ENCODE data around the gene UGDH.
"Not testable (repeated sequence)": the region's sequence is repeated elsewhere in the genome, so short reads cannot be mapped to it uniquely, and the experiment has no call there.

UGDH gene

GRCh38 chr4:39494354-39494753 lies 32.9 kb downstream of the UGDH start:
- DNase-seq, result no peak

GRCh38 chr4:39490322-39490721 lies 36.9 kb downstream of the UGDH start:
- no peak for DNase-seq

- no peak for DNase-seq
These were observed 40.9 kb downstream of the UGDH start for GRCh38 chr4:39486221-39486804.

- no peak for DNase-seq
These were observed 42.5 kb downstream of the UGDH start for GRCh38 chr4:39484582-39485272.

- DNase-seq, result no peak
These were observed 46.1 kb downstream of the UGDH start for GRCh38 chr4:39480902-39481695.

GRCh38 chr4:39480251-39480650 lies 47.0 kb downstream of the UGDH start:
- no peak for DNase-seq

- DNase-seq, result no peak
These were observed 50.9 kb downstream of the UGDH start for GRCh38 chr4:39476187-39476895.

GRCh38 chr4:39472396-39472795 lies 54.8 kb downstream of the UGDH start:
- DNase-seq, result no peak

GRCh38 chr4:39470402-39470801 lies 56.8 kb downstream of the UGDH start:
- DNase-seq, result no peak

GRCh38 chr4:39469429-39470077 lies 57.7 kb downstream of the UGDH start:
- DNase-seq, result no peak

GRCh38 chr4:39467464-39467863 lies 59.8 kb downstream of the UGDH start:
- DNase-seq, result no peak

- DNase-seq, result no peak
These were observed 60.5 kb downstream of the UGDH start for GRCh38 chr4:39466747-39467146.

GRCh38 chr4:39464886-39465501 lies 62.2 kb downstream of the UGDH start:
- DNase-seq, result no peak

- DNase-seq, result peak; percentile 11
These were observed 68.5 kb downstream of the UGDH start, which contains the start of the genes LIAS and RPL9 for GRCh38 chr4:39458505-39459300. Gene LIAS (plus strand): TSS chr4:39459056. CDS start chr4:39459118, 62 bp downstream. Gene RPL9 (minus strand): TSS chr4:39458922. CDS start chr4:39458439, 483 bp downstream.

- not testable (repeated sequence) for DNase-seq
These were observed 69.1 kb downstream of the UGDH start for GRCh38 chr4:39458161-39458504.

- DNase-seq, result no peak
These were observed 70.1 kb downstream of the UGDH start for GRCh38 chr4:39456946-39457763.

GRCh38 chr4:39455486-39455885 lies 71.8 kb downstream of the UGDH start:
- no peak for DNase-seq

- no peak for DNase-seq
These were observed 73.5 kb downstream of the UGDH start for GRCh38 chr4:39453738-39454137.

- DNase-seq, result no peak
These were observed 74.2 kb downstream of the UGDH start for GRCh38 chr4:39452860-39453587.
